Measurements from ENCODE around the gene TNFSF9.

TNFSF9 gene

DNA sequence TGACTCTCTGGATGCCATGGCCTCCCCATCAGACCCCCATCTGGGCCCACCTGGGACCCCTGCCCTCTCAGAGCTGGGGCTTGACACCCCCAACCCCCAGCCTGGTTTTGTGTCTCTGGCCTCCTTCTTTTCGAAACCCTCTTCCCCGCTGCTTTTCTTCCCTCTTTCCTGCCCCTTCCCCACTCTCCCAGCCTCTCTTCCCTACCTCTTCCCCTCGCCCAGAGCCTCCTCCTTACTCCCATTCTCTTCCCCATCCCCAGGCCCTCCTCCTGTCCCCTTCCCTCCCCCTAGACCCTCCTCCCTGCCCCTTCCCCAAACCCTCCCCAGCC lies 2.1 kb downstream of the TNFSF9 start:
- no peaks in the 10 kb centered on the region for H3K36me3 Mint-ChIP-seq (ENCODE audit: low read depth)
- TF ChIP-seq, protein P1, sequence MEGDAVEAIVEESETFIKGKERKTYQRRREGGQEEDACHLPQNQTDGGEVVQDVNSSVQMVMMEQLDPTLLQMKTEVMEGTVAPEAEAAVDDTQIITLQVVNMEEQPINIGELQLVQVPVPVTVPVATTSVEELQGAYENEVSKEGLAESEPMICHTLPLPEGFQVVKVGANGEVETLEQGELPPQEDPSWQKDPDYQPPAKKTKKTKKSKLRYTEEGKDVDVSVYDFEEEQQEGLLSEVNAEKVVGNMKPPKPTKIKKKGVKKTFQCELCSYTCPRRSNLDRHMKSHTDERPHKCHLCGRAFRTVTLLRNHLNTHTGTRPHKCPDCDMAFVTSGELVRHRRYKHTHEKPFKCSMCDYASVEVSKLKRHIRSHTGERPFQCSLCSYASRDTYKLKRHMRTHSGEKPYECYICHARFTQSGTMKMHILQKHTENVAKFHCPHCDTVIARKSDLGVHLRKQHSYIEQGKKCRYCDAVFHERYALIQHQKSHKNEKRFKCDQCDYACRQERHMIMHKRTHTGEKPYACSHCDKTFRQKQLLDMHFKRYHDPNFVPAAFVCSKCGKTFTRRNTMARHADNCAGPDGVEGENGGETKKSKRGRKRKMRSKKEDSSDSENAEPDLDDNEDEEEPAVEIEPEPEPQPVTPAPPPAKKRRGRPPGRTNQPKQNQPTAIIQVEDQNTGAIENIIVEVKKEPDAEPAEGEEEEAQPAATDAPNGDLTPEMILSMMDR (IDR thresholded peaks at IDR 0.05) = no peak
- peak overlapping the region; percentile 72 for H3K4me3 Mint-ChIP-seq
- H3K27ac Mint-ChIP-seq = no peak overlapping the region
- H3K9me3 Mint-ChIP-seq = peaks cover 30% of the 10 kb centered on the region
- peaks cover 89% of the 10 kb centered on the region for H3K27me3 Mint-ChIP-seq (ENCODE audit: low read depth, poor library complexity)
- H3K4me1 Mint-ChIP-seq = peaks cover 43% of the 10 kb centered on the region
- no peak for DNase-seq

DNA sequence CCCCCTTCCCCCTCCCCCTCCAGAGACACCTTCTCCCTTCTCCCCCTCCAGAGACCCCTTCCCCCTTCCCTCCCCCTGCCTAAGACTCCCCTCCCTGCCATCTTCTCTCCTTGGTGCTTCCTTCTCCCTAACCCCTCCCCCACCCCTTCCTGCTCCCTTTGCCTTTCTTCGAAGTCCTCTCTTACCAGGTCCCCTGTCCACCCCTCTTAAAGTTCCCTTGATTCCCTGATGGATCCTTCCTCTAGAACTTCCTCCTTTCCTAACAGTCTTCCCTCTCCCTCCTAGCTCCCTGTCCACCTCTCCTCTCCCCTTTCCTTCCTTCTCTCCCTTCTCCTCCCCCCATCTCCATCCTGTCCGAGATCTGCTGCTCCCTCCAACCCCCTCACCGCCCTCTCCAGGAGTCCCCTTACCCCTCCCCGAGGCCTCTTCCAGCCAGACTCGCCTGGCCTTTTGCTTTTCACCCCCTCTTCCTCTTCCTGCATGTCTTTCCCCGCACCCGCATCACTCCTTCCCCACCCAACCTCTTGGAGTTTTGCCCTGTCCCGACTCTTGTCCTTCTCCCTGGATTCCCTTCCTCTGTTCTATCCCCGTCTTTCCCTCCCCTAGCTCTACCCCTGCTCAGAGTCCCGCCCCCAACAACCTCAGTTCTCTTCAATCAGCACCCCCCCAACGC lies 3.1 kb downstream of the TNFSF9 start:
- Mint-ChIP-seq H3K9me3 (peaks cover 35% of the 10 kb centered on the region), H3K4me3 (peak overlapping the region; percentile 75), H3K27ac (no peak overlapping the region), H3K36me3 (ENCODE audit: low read depth) (no peaks in the 10 kb centered on the region), H3K4me1 (peaks cover 43% of the 10 kb centered on the region), H3K27me3 (ENCODE audit: low read depth, poor library complexity) (peaks cover 84% of the 10 kb centered on the region)
- TF ChIP-seq, protein P1 (IDR thresholded peaks at IDR 0.05) = no peak
- DNase-seq = no peak

DNA sequence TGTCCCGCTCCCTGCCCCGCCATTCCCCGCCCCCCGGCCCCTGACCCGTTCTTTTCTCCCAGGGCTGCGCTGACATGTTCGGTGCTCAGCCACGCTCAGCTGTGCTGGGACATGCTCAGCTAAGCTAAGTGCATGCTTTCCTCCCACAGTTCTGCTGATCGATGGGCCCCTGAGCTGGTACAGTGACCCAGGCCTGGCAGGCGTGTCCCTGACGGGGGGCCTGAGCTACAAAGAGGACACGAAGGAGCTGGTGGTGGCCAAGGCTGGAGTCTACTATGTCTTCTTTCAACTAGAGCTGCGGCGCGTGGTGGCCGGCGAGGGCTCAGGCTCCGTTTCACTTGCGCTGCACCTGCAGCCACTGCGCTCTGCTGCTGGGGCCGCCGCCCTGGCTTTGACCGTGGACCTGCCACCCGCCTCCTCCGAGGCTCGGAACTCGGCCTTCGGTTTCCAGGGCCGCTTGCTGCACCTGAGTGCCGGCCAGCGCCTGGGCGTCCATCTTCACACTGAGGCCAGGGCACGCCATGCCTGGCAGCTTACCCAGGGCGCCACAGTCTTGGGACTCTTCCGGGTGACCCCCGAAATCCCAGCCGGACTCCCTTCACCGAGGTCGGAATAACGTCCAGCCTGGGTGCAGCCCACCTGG lies 3.7 kb downstream of the TNFSF9 start:
- Mint-ChIP-seq H3K9me3 (peaks cover 38% of the 10 kb centered on the region), H3K36me3 (ENCODE audit: low read depth) (no peaks in the 10 kb centered on the region), H3K27ac (no peak overlapping the region), H3K27me3 (ENCODE audit: low read depth, poor library complexity) (peaks cover 79% of the 10 kb centered on the region), H3K4me3 (peak overlapping the region; percentile 69), H3K4me1 (peaks cover 37% of the 10 kb centered on the region)
- peak; percentile 59 for DNase-seq
- TF ChIP-seq, protein P1 (IDR thresholded peaks at IDR 0.05) = no peak

DNA sequence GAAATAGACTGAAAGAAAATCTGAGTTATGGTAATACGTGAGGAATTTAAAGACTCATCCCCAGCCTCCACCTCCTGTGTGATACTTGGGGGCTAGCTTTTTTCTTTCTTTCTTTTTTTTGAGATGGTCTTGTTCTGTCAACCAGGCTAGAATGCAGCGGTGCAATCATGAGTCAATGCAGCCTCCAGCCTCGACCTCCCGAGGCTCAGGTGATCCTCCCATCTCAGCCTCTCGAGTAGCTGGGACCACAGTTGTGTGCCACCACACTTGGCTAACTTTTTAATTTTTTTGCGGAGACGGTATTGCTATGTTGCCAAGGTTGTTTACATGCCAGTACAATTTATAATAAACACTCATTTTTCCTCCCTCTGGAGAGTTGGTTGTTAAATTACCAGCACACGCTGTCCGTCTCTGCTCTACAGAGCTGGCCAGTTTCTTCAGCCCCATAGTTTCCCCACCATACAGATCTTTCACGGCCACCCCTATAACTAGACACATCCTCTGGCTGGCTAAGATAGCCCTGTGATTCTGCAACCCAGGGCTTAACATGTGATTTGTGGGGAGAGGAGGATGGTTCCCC lies 4.8 kb downstream of the TNFSF9 start:
- H3K4me3 Mint-ChIP-seq = no peak overlapping the region
- no peak for DNase-seq
- peaks cover 72% of the 10 kb centered on the region for H3K27me3 Mint-ChIP-seq (ENCODE audit: low read depth, poor library complexity)

DNA sequence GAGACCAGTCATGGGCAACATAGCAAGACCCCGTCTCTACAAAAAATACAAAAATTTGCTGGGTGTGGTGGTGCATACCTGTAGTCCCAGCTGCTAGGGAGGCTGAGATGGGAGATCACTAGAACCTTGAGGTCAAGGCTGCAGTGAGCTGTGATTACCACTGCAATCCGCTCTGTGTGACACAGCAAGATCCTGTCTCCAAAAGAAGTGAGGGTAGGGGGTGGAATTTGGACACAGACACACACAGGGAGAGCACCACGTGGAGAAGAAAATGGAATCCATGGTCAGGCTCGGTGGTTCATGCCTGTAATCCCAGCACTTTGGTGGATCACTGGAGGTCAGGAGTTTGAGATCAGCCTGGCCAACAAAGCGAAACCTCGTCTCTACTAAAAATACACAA lies 8.7 kb downstream of the TNFSF9 start:
- Mint-ChIP-seq H3K4me1 (peaks cover under 1% of the 10 kb centered on the region), H3K9me3 (peaks cover 41% of the 10 kb centered on the region), H3K27ac (no peak overlapping the region), H3K4me3 (no peak overlapping the region), H3K27me3 (ENCODE audit: low read depth, poor library complexity) (peaks cover 41% of the 10 kb centered on the region), H3K36me3 (ENCODE audit: low read depth) (no peaks in the 10 kb centered on the region)
- TF ChIP-seq, protein P1 (IDR thresholded peaks at IDR 0.05) = no peak
- DNase-seq = no peak

More for the DNA sequence above, 4.8 kb downstream of the TNFSF9 start:
- Mint-ChIP-seq H3K4me1 (peaks cover 26% of the 10 kb centered on the region), H3K36me3 (ENCODE audit: low read depth) (no peaks in the 10 kb centered on the region), H3K27ac (no peak overlapping the region), H3K9me3 (peaks cover 34% of the 10 kb centered on the region)
- TF ChIP-seq, protein P1 (IDR thresholded peaks at IDR 0.05) = no peak
